Retina (tissue), 1 donor: ENCODE data around the gene CA4.
"Not testable (repeated sequence)": the region's sequence is repeated elsewhere in the genome, so short reads cannot be mapped to it uniquely, and the experiment has no call there.

ENCODE experiments used
- DNase-seq: peaks from one replicate; pipeline ENCODE4 v3.0.0-alpha.2; 2016

The CA4 gene

GRCh38 chr17:60156746-60157145 is 7.0 kb downstream of the CA4 start:
- no peak for DNase-seq

DNA sequence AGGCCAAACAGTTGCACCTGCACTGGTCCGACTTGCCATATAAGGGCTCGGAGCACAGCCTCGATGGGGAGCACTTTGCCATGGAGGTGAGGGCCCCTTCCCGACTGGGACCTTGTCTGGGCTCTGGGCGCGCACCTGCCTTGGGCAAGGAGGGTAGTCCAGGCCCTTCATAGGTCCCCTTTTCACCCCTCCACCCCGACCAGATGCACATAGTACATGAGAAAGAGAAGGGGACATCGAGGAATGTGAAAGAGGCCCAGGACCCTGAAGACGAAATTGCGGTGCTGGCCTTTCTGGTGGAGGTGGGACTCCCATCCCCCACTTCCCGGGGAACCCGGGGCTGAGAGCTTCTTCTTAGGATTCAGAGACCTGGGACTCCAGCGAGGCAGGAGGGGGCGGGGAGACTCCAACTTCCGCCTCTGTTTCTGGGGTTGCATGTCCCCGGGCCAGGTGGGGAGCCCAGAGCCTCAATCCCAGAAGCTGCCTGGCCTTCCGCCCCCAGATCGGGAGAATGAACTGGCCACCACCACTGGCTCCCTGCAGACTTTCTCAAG is 7.8 kb downstream of the CA4 start:
- DNase-seq, result no peak

GRCh38 chr17:60158751-60159478 is 9.1 kb downstream of the CA4 start:
- peak; percentile 58 for DNase-seq

DNA sequence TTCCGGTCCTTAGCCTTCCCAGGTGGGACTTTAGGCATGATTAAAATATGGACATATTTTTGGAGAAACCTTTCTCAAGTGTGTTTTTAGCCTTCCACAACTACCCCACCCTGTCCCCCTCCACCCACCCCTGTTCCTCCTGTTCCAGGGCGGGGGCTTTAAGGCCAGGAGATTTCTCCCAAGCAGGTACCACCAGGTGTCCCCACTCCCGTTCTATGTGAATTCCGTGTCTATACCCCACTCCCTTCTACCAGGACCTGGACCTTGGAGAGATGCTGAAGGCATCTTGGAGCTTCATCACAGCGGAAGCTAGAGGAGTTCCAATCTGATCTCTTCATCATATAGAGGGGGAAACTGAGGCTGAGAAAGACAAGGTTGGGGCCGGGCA is 9.7 kb downstream of the CA4 start:
- no peak for DNase-seq

- peak; percentile 23 for DNase-seq
Measured at GRCh38 chr17:60160829-60161501, 11.2 kb downstream of the CA4 start.

- peak; percentile 47 for DNase-seq
Measured at GRCh38 chr17:60161598-60162330, 12.0 kb downstream of the CA4 start.

GRCh38 chr17:60163108-60163784 is 13.5 kb downstream of the CA4 start:
- DNase-seq, result peak; percentile 7

GRCh38 chr17:60164164-60164563 is 14.4 kb downstream of the CA4 start:
- DNase-seq, result no peak

GRCh38 chr17:60164697-60165096 is 14.9 kb downstream of the CA4 start:
- no peak for DNase-seq

DNA sequence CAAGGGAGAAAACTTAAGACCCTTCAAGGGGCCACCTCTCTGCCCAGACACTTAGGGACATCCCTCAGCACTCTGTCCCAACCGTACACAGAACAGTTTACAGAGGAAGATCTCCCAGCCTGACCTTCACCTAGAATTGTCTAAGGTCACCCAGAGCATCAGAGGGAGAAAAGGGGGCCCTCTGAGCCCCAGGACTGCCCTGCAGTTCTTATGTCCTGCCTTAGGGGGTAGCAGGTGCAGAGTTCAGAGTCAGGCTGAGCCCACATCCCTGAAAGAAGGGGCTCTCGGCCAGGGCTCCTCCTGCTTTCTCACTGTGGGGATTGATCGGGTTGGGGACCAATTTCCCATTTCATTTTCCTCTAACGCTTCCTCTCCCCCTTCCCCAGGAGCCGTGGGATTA is 15.4 kb downstream of the CA4 start:
- no peak for DNase-seq

- DNase-seq, result no peak
Measured at GRCh38 chr17:60165971-60166370, 16.2 kb downstream of the CA4 start.

GRCh38 chr17:60167065-60167741 is 17.4 kb downstream of the CA4 start:
- DNase-seq, result peak; percentile 4

DNA sequence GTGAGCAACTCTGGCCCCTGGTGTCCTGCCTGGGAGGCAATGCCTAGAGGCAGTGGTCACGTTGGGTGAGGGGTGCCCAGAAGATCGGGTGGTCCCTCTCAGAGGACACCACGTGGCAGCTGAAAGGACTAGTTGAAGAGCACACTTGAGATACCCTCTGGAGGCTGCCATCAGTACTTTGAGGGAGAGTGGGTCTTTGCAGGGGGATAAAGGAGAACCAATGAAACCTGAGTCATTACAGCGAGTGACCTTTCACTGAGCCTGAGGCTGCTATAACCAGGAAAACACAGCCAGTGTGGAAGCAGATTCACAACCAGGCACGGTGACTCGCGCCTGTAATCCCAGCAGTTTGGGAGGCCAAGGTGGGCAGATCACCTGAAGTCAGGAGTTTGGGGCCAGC is 18.9 kb downstream of the CA4 start:
- DNase-seq, result no peak

GRCh38 chr17:60169921-60170817 is 20.4 kb downstream of the CA4 start:
- DNase-seq, result peak; percentile 10

GRCh38 chr17:60170835-60171752 is 21.3 kb downstream of the CA4 start:
- no peak for DNase-seq

DNA sequence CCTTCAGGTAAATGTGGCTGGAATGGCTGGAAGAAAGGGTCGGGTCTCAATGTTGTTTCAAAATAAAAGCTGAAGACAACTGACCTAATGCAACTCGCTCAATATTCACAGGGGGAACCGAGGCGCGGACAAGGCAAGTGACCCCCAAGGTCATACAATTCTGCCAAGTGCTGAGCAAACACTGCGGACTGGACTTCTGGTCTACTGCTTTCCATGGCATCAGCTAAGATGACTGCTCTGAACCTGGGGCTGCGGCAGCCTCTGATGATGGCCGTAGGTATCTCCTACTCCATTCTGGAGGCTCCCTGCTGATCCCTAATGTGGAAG is 21.9 kb downstream of the CA4 start:
- DNase-seq, result no peak

DNA sequence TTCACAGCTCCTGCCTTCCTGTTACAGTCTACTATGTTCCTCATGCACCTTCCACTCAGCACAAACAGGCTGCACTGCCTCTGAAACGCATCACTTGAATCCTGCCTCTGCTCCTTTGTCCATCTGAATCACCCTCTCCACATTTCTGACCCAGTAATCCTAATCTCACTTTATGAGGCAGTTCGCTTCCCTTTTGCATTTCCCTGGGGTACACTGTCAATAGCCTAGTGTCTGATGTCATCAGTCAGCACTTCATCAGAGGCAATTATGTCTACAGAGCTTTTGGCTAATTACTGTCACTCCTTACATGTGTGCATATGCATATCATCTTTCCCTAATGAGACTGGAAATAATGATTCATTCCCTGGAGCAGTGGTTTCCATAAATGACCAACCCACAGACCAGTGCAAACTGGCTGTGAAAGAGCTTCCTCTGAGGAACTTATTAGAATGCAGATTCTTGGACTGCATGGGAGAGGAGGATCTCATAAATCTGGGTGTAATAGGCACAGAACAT is 23.6 kb downstream of the CA4 start:
- peak; percentile 25 for DNase-seq

DNA sequence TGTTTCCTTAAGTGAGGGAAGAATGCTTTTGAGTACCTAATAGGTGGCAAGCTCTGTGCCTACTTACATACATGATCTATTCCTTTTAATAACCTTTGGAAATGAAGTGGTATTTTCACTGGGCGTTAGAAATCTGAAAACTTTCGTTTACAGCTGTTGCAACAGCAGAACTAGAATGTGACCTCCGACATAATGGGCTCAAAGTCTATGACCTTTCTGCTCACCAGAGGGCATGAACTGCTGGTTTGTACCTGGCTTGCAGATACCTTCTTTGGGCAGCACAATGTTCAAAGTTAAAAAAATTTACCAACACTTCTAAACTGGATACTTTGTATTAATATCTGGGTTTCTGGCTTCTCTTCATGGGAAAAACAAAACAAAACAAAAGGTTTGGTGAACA is 24.3 kb downstream of the CA4 start:
- DNase-seq, result no peak

- not testable (repeated sequence) for DNase-seq
Measured at GRCh38 chr17:60174767-60175166, 25.0 kb downstream of the CA4 start.

DNA sequence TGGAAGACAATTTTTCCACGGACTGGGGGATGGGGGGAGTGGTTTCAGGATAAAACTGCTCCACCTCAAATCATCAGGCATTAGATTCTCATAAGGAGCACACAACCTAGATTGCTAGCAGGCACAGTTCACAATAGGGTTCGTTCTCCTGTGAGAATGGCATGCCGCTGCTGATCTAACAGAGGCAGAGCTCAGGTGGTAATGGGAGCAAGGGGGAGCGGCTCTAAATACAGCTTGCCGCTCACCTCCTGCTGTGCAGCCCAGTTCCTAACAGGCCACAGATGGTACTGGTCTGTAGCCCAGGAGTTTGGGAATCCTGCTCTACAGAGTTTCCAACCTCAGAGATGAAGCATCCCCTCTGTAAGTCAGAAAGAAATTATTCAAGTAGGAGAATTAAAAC is 27.0 kb downstream of the CA4 start:
- DNase-seq, result not testable (repeated sequence)
